ENCODE results near the gene TSPYL4.
A peak's percentile ranks its signal among the peaks of the same experiment; 100 is the strongest.
"Not testable (repeated sequence)": the region's sequence is repeated elsewhere in the genome, so short reads cannot be mapped to it uniquely, and the experiment has no call there.

TSPYL4 gene

GRCh38 chr6:116253505-116254296, at the start of gene TSPYL4:
Gene TSPYL4 (minus strand): TSS chr6:116254075. CDS start chr6:116254008, 67 bp downstream.
- DNase-seq = peak; percentile 89 to 90

- DNase-seq = no peak
Measured at GRCh38 chr6:116301104-116301503, 47.2 kb upstream of the TSPYL4 start.

- no peak for DNase-seq
Measured at GRCh38 chr6:116300566-116300965, 46.7 kb upstream of the TSPYL4 start.

- no peak for DNase-seq
Measured at GRCh38 chr6:116298973-116299372, 45.1 kb upstream of the TSPYL4 start.

GRCh38 chr6:116298273-116298672, 44.4 kb upstream of the TSPYL4 start:
- no peak for DNase-seq

- no peak for DNase-seq
Measured at GRCh38 chr6:116292553-116292952, 38.7 kb upstream of the TSPYL4 start.

GRCh38 chr6:116291701-116292396, 38.0 kb upstream of the TSPYL4 start:
- no peak for DNase-seq

- DNase-seq = no peak
Measured at GRCh38 chr6:116290799-116291198, 36.9 kb upstream of the TSPYL4 start.

GRCh38 chr6:116289876-116290275, 36.0 kb upstream of the TSPYL4 start:
- DNase-seq = no peak

GRCh38 chr6:116287689-116288282, 33.9 kb upstream of the TSPYL4 start:
- DNase-seq = no peak

GRCh38 chr6:116286773-116287358, 33.0 kb upstream of the TSPYL4 start:
- DNase-seq = no peak

- not testable (repeated sequence) for DNase-seq
Measured at GRCh38 chr6:116284984-116285383, 31.1 kb upstream of the TSPYL4 start.

GRCh38 chr6:116283191-116283590, 29.3 kb upstream of the TSPYL4 start:
- no peak for DNase-seq

- no peak for DNase-seq
Measured at GRCh38 chr6:116282698-116283097, 28.8 kb upstream of the TSPYL4 start.

GRCh38 chr6:116280933-116281316, 27.1 kb upstream of the TSPYL4 start:
- DNase-seq = no peak

- no peak for DNase-seq
Measured at GRCh38 chr6:116280161-116280932, 26.5 kb upstream of the TSPYL4 start.

- DNase-seq = peak; percentile 91 to 92
Measured at GRCh38 chr6:116279232-116280160, 25.6 kb upstream of the TSPYL4 start, which contains the start of gene TSPYL1. Gene TSPYL1 (minus strand): TSS chr6:116279930. CDS start chr6:116279830, 100 bp downstream.

GRCh38 chr6:116278854-116279231, 25.0 kb upstream of the TSPYL4 start:
- DNase-seq = peak; percentile 26 to 32

GRCh38 chr6:116278481-116278829, 24.6 kb upstream of the TSPYL4 start:
- no peak for DNase-seq

- no peak for DNase-seq
Measured at GRCh38 chr6:116277124-116277523, 23.2 kb upstream of the TSPYL4 start.

- no peak for DNase-seq
Measured at GRCh38 chr6:116271149-116271708, 17.4 kb upstream of the TSPYL4 start.
